ENCODE data around the gene BCR.

Gene BCR

DNA sequence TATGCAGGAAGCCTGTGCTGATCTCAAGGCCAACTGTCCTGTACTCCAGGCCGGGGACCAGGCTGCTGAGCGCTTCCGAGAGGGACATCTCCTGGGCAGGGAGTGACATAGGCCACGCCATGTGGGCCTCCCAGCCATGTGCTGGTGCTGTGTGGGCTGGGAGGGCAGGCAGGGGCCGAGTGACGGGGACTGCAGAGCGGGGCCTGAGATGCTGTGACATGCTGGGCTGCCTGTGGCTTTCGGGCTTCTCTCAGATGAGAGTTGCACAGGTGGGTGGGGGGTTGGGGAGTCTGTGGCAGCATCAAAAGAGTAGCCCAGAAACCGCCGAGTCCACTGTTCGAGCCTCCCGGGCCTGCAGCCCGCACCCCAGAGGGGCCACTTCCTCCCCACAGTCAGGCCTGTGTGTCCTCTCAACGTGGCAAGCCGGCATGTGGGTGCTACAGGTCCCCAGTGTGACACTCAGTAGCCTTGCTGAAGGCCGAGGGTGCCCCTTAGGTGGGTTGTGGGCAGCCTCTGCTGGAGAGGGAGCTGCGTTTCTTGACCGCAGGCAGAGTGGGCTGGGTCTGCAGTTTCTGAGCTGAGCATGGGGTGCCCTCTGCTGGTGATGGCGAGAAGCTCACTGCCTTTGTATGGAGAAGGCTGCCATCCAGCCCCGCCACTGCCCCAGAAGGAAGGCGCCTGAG is 101.2 kb downstream of the BCR start:
- TF ChIP-seq, protein P1, sequence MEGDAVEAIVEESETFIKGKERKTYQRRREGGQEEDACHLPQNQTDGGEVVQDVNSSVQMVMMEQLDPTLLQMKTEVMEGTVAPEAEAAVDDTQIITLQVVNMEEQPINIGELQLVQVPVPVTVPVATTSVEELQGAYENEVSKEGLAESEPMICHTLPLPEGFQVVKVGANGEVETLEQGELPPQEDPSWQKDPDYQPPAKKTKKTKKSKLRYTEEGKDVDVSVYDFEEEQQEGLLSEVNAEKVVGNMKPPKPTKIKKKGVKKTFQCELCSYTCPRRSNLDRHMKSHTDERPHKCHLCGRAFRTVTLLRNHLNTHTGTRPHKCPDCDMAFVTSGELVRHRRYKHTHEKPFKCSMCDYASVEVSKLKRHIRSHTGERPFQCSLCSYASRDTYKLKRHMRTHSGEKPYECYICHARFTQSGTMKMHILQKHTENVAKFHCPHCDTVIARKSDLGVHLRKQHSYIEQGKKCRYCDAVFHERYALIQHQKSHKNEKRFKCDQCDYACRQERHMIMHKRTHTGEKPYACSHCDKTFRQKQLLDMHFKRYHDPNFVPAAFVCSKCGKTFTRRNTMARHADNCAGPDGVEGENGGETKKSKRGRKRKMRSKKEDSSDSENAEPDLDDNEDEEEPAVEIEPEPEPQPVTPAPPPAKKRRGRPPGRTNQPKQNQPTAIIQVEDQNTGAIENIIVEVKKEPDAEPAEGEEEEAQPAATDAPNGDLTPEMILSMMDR (IDR thresholded peaks at IDR 0.05; ENCODE audit: insufficient read depth, low read depth, low read length, missing control alignments) = peak; percentile 96
- no peak overlapping the region for H3K4me3 ChIP-seq (ENCODE audit: low read depth, low read length)
- peak; percentile 87 for DNase-seq (ENCODE audit: low read depth)

DNA sequence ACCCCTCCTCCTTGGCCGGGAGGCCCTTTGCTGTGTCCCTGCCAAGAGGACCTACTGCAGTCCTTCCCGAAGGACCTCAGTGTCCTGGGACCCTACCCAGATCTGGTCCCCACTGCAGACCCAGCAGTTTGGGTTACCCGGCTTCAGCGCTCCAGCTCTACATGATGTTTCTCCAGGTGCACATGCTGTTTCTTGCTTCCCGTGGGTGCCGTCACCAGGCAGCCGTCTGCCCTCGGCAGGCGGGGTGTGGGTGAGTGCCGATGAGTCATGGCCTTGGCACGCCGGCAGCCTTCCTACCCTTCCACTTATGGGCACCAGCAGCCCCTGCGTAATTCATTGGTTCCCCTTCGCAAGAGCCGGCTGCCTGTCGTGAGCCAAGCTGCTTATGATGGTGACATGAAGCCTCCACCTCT is 101.8 kb downstream of the BCR start:
- TF ChIP-seq, protein P1 (IDR thresholded peaks at IDR 0.05; ENCODE audit: insufficient read depth, low read depth, low read length, missing control alignments) = no peak
- no peak for DNase-seq (ENCODE audit: low read depth)
- no peak overlapping the region for H3K4me3 ChIP-seq (ENCODE audit: low read depth, low read length)

DNA sequence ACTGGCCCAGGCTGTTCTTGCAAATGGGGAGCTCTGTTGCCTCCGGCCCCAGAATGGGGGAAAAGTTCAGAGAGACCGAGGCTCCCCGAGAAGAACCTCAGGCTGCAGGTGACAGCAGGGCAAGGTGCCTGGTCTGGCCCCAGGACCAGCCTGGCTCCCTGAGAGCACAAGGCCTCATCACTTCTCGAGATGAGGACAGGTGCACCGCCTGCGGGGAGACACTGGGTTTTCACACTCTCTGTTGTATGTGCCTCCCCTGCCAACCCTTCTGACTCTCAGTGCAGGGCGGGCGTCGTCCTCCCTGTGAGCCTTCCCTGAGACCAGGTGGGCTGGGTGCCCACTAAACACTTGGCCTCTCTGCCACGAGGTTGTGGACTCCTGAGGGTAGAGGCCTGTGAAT is 102.2 kb downstream of the BCR start:
- TF ChIP-seq, protein P1 (IDR thresholded peaks at IDR 0.05; ENCODE audit: insufficient read depth, low read depth, low read length, missing control alignments) = no peak
- no peak for DNase-seq (ENCODE audit: low read depth)
- H3K4me3 ChIP-seq (ENCODE audit: low read depth, low read length) = no peak overlapping the region

DNA sequence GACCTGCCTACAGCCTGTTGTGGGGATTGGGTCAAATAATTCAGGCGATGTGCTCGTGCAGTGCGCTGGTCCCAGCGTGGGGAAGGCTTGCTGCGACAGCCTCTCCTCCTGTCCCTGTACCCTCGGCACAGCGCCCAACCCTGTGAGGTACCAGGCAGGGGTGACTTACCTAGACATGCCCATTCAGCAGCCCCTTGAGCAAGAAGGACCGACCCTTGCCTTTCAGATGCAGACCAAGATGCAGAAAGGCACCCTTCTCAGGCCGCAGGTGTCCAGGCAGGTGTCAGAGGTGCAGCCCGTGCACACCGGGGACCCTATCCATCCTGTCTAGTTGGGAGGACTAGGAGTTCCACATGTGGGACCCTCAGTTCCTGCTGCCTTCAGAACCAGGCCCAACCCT is 102.7 kb downstream of the BCR start:
- DNase-seq (ENCODE audit: low read depth) = no peak
- H3K4me3 ChIP-seq (ENCODE audit: low read depth, low read length) = no peak overlapping the region
- TF ChIP-seq, protein P1 (IDR thresholded peaks at IDR 0.05; ENCODE audit: insufficient read depth, low read depth, low read length, missing control alignments) = no peak

DNA sequence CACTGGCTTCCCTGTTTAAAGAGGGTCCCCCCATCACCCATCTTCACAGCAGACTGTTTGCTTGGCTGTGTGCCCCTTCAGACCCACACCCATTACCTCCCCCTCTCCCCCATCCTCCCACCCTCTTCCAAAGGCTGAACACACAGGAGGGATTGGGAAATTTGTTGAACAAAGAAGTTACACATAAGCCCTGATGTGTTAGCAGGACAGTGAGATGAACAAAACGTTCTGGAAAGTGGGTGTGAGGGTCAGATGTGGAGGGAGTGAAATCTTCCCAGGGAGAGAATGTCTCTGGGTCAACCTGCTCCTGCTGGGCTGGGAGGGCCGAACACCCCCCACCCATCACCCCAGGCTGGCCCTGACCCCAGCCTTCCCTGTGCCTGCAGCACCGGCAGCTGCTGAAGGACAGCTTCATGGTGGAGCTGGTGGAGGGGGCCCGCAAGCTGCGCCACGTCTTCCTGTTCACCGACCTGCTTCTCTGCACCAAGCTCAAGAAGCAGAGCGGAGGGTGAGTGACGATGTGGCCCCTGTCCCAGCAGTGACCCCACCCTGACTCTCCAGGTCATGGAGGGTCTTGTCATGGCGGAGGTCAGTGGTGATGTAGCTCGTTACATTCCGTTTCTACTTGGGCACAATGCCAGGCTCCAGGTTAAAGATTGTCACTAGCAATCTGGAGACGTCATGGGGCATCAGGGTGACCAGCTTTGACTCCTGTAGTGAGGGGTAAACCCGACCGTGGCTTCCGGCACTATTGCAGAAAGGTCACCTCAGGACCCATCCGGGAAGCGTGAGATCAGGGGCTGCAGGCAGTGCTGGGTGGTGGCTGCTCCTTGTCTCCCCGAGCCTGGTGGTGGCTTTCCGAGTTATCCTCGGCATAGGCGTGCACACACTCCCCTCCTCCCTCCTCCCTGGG is 103.5 kb downstream of the BCR start:
- TF ChIP-seq, protein P1 (IDR thresholded peaks at IDR 0.05; ENCODE audit: insufficient read depth, low read depth, low read length, missing control alignments) = no peak

DNA sequence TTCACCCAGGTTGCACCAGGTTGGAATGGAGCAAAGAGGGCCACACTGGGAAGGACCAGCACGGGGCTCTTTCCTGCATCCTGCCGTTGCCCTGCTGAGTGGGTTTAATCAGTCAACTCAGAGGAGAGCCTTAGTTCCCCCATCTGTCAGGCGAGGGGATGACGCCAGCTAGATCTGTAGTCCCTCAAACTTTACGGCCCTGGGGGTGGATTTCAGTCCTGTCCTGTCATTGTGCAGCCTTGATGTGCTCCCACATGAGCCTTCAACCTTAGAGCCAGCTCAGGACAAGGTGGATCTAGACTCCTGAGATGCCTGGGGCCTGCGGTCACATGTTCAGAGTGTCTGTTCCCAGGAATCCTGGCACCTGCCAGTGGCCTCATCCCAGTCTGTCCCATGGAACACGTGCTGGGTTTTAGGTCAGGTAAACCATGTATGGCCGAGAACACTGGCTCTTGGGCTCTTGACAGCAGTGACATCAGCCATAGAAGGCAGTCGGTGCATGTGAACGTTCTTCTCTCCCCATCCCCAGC is 104.3 kb downstream of the BCR start:
- TF ChIP-seq, protein P1 (IDR thresholded peaks at IDR 0.05; ENCODE audit: insufficient read depth, low read depth, low read length, missing control alignments) = no peak
- DNase-seq (ENCODE audit: low read depth) = no peak

More for the DNA sequence above, 103.5 kb downstream of the BCR start:
- H3K4me3 ChIP-seq (ENCODE audit: low read depth, low read length) = no peak overlapping the region
- DNase-seq (ENCODE audit: low read depth) = no peak

More for the DNA sequence above, 104.3 kb downstream of the BCR start:
- H3K4me3 ChIP-seq (ENCODE audit: low read depth, low read length) = no peak overlapping the region

Measured in GM12865 (cell line).